Measurements from ENCODE around the gene CCDC85C.

CCDC85C gene

GRCh38 chr14:99628887-99629618, 25.0 kb upstream of the CCDC85C start:
- DNase-seq, result peak; percentile 60

GRCh38 chr14:99627510-99628381, 23.7 kb upstream of the CCDC85C start:
- DNase-seq, result no peak

- DNase-seq, result no peak
Observed at GRCh38 chr14:99627100-99627499, 23.1 kb upstream of the CCDC85C start.

- no peak for DNase-seq
Observed at GRCh38 chr14:99626041-99626648, 22.1 kb upstream of the CCDC85C start.

GRCh38 chr14:99625476-99625875, 21.5 kb upstream of the CCDC85C start:
- DNase-seq, result no peak

GRCh38 chr14:99624971-99625370, 21.0 kb upstream of the CCDC85C start:
- DNase-seq, result no peak

GRCh38 chr14:99624024-99624423, 20.0 kb upstream of the CCDC85C start:
- DNase-seq, result no peak

GRCh38 chr14:99621948-99622347, 17.9 kb upstream of the CCDC85C start:
- no peak for DNase-seq

- no peak for DNase-seq
Observed at GRCh38 chr14:99619835-99620834, 16.1 kb upstream of the CCDC85C start.

- no peak for DNase-seq
Observed at GRCh38 chr14:99616832-99617800, 13.1 kb upstream of the CCDC85C start.

- DNase-seq, result no peak
Observed at GRCh38 chr14:99615497-99616157, 11.6 kb upstream of the CCDC85C start.

- no peak for DNase-seq
Observed at GRCh38 chr14:99612738-99613330, 8.8 kb upstream of the CCDC85C start.

- DNase-seq, result no peak
Observed at GRCh38 chr14:99612071-99612737, 8.2 kb upstream of the CCDC85C start.

GRCh38 chr14:99611646-99612045, 7.6 kb upstream of the CCDC85C start:
- DNase-seq, result no peak

GRCh38 chr14:99609245-99610170, 5.5 kb upstream of the CCDC85C start:
- DNase-seq, result no peak

- no peak for DNase-seq
Observed at GRCh38 chr14:99608591-99608990, 4.6 kb upstream of the CCDC85C start.

GRCh38 chr14:99606359-99606758, 2.4 kb upstream of the CCDC85C start:
- no peak for DNase-seq

- peak; percentile 85 for DNase-seq
Observed at GRCh38 chr14:99605299-99605961, 1.4 kb upstream of the CCDC85C start.

Measured in CD4-positive, alpha-beta T cell treated with Interleukin-4 for 4 hours (primary cell).